Activated CD4-positive, alpha-beta T cell treated with anti-CD3 and anti-CD28 coated beads, Interleukin-2, Interleukin-6, amounts not matched to agents 100 ng/mL and 50 ng/mL, durations not matched to agents 16 hours and 8 hours (primary cell): ENCODE results near the gene KCNAB1.
A peak's percentile ranks its signal among the peaks of the same experiment; 100 is the strongest.

Experiments
- DNase-seq: peaks from one replicate; pipeline ENCODE4 v3.0.0-alpha.2; 2020

The KCNAB1 gene

GRCh38 chr3:156471431-156471830, 351.1 kb downstream of the KCNAB1 start:
- DNase-seq: no peak

DNA sequence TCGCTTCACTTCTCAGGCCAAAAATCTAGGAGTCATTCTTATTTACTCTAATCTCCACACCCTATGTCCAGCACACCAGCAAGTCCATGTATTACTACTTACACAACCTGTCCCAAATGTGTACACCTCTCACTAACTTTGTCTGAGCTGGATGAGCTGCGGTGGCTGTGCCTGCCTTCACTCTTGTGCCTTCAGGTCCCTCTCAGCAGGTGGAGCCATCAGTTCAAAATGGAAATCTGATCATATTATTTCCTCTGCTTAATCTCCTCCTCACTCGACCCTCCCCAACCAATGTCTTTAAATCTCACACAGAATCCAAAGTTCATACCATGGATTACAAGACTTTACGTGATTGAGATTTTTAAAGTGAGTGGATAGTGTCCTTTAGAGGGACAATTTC, 351.8 kb downstream of the KCNAB1 start:
- DNase-seq: peak; percentile 2

- no peak for DNase-seq
Observed at GRCh38 chr3:156472684-156473083, 352.3 kb downstream of the KCNAB1 start.

DNA sequence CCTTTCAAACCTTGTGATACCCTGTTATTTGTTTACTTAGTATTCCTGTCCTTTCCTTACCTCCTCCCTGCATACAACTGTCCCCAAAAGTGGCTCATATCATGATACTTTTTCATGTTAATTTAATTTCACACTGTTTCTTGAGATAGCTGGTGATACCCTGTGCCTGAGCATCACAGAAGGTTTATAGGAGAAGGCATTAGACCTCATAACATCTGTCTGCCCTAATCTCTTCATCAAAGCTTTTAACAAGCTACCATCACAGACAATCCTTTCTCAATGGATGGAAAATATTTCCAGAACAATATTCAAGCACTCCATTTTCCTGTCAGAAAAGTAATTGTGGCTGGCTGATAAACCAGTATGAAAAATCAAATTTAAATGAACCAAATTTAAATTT, 353.0 kb downstream of the KCNAB1 start:
- no peak for DNase-seq

GRCh38 chr3:156474560-156475389, 354.4 kb downstream of the KCNAB1 start:
- no peak for DNase-seq

DNA sequence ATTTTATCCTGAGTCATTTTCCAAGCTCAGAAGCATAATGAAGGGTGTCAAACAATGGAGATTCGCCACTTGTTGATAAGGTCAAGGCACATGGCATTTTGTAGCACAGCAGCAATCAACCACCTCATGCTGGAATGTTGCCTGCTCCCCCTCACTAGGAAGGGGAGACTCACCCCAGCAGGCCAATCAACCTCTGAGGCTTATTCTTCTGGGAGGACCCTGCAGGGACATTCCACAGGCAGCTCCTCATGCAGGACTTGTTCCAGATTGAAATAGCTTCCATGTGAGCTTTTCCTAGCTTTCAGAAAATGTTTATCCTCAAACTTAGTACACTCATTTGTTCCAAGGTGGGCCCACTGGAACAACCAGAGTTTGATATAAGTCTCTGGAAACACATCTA, 356.9 kb downstream of the KCNAB1 start:
- DNase-seq: no peak

DNA sequence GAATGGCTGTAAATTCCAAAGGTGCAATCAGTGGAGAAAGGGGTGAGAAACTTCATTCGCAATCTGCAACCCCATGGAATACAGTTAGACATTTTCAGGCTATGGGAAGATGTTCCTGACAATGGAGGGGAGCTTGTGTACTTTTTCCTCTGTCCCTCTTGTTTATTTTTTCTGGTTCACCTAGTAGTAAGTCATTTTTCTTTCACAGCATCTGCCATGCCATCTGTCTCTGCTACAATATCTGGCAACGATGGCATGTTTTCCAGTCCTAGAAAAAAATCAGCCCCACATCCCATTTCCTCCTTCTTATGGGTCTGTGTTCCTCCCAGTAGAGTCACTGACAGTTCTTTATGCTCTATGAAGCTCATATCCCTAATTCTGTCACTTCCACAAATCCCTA, 358.5 kb downstream of the KCNAB1 start:
- DNase-seq: no peak

- DNase-seq: no peak
Observed at GRCh38 chr3:156479604-156480003, 359.2 kb downstream of the KCNAB1 start.

DNA sequence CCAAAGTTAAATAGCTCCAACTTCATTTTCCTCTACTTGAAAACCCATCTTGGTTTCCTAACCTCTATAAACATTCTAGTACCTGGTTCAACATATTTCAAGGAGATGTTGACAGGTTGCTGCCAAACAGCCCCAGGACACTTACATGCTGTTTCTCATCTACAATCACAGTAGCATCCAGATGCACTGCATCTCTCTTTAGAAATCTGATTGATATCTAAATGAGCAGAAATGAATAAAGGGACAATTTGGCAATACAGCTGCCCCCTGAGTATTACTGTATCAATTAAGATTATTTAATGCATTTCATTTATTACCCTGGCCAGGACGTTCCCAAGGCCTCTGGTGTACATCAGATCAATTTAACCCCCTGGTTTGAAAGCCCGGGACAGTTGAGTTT, 360.6 kb downstream of the KCNAB1 start:
- no peak for DNase-seq

- no peak for DNase-seq
Observed at GRCh38 chr3:156483002-156483401, 362.6 kb downstream of the KCNAB1 start.

GRCh38 chr3:156483426-156483825, 363.0 kb downstream of the KCNAB1 start:
- peak; percentile 82 for DNase-seq

GRCh38 chr3:156483961-156484787, 363.8 kb downstream of the KCNAB1 start:
- DNase-seq: peak; percentile 80

DNA sequence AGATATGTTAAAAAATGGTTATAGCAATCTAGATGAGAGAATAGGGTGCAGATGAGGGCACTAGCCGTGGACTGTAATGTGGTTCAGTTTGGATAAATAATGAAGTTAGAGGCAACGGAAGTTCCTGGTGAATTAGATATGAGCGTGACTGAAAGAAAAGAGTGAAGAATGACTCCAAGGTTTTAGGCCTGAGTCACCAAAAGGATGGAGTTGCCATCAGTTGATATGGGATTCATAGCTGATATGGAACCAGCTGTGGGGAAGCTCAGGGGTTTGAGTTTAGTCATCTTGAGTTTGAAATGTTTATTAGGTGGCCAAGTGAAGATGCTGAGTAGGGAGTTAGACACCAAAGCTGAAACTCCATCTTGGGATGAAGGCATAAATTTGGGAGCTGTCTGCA, 368.4 kb downstream of the KCNAB1 start:
- DNase-seq: no peak

DNA sequence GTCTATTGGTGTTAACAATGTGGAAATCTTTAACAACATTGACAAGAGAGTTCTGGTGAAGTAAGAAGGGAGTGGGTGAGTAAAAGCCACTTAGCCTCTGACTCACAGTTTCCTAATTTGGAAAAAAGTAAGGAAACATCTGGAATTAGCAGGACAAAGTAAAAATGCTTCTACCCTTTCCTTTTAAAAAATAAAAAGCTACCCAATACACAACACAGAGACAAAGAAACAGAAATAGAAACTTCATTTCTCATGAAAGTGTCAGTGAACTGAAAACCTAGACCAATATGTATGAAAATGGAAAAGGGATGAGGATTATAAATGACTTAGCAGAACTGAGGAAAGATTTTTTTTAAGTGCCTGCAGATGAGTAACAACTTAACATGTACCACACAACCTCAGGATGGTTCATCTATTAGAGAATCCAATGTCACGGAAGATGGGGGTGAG, 369.1 kb downstream of the KCNAB1 start:
- no peak for DNase-seq

GRCh38 chr3:156491192-156491591, 370.8 kb downstream of the KCNAB1 start:
- no peak for DNase-seq

DNA sequence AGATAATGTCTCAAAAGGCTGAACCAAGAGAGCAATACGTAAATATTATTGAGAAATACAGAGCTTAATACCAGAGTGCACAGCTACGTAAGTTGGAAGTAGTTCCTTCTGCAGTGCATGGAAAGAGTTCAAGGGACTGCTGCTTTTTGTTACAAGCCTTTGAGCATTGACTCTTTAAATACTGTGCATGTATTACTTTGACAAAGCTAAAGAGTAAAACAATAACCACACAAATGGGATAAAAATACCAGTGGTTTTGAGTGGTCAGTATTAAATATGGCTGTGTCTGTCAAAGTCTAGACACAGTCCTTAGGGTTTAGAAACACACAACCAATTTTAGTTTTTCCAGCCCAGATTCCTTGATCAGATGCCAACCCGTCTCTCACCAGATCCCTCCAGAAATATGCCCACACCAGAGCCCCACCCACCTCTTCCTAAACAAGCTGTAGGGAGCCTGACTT, 372.5 kb downstream of the KCNAB1 start:
- no peak for DNase-seq

- no peak for DNase-seq
Observed at GRCh38 chr3:156493887-156494286, 373.5 kb downstream of the KCNAB1 start.

DNA sequence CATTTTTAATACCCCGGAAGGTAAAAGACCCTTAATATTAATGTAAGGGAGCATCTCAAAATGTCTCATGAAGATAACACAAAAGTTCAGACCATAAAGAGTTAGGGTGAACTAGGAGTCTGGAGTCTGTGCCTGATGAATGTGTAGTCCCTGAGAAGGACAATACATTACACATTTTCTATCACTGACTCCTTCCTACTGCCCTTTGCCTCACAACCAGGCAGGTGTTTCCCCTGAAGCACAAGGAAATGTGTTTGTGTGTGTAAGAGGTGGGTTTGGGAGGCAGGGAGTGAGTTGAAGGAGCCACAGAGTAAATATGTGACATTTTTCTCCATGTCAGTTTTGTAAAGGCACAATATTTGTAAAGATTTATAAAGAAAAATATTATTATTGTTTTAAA, 375.4 kb downstream of the KCNAB1 start:
- DNase-seq: no peak

GRCh38 chr3:156497326-156497725, 376.9 kb downstream of the KCNAB1 start:
- no peak for DNase-seq

- no peak for DNase-seq
Observed at GRCh38 chr3:156498307-156498706, 377.9 kb downstream of the KCNAB1 start.

GRCh38 chr3:156507285-156507684, 386.9 kb downstream of the KCNAB1 start:
- no peak for DNase-seq

DNA sequence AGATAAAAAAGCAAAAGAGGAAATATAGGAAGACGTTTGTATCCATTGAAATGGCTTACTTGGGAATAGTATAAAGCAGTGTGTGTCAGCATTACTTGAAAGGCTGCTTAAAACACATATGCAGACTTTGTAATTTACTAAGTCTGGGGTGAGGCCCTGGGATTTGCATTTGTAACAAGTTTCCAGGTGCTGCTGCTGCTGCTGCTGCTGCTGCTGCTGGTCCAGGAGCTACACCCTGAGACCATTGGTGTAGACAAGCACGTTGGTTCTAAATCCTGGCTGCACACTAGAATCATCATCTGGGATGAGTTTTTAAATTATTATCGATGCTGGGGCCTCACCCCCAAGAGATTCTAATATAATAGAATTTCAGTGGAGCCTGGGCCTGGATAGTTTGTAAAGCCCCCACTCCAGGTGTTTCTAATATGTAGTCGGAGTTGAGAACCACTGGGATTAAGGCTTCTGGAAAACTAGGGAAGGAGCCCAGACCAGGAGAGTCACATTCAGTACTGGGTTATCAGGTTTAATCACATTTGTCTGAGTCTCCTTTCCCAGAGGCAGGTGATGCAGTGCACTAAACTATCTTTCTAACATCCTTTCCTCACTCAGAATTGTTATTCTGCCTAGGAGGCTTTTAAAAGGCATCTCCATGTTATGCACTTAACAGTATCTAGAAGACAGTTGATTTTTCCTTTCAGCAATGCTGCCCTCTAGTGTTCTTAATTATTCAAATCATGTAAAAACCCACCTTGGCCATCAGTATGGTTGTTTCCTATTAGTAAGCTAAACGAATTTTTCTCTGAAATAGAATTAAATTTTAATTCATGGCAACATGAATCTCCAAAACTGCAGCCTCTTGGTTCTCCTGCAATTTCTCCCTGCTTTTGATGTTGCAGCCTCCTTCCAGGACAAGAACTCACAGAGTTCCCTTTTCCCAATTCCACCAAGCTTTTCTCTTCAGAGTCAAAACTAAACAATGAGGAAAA, 389.1 kb downstream of the KCNAB1 start:
- peak; percentile 70 for DNase-seq
